HG03354 (cell line): ENCODE data around the gene ZNRF2.
"Not testable (repeated sequence)": the region's sequence is repeated elsewhere in the genome, so short reads cannot be mapped to it uniquely, and the experiment has no call there.

Experiments used
- ATAC-seq: cut with Tn5 transposase; IDR thresholded peaks from one replicate; pipeline ENCODE4 v1.9.1; 2021; ENCODE audit warnings: mild to moderate bottlenecking; ENCODE audit not compliant: unreplicated experiment, poor library complexity, severe bottlenecking

The ZNRF2 gene

DNA sequence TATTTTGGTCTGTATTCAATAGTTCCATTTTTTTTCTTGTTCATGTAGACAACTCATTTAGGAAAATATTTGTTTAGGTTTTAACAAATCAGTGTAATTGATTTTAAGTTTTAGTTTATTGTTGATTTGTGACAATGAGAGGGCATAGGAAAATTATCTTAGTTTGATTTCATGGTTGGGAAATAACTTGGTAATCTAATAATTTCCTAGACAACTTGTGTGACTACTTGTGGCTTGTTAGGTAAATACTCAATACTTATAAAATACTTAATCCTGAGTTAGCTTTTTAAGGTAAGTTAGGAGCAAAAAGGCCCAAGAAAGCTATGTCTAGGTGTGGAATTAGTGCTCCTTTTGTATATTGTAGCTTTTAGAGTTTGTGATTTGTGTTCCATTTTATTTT, 65.4 kb downstream of the ZNRF2 start:
- no peak for ATAC-seq

GRCh38 chr7:30351286-30351685, 66.9 kb downstream of the ZNRF2 start:
- no peak for ATAC-seq

DNA sequence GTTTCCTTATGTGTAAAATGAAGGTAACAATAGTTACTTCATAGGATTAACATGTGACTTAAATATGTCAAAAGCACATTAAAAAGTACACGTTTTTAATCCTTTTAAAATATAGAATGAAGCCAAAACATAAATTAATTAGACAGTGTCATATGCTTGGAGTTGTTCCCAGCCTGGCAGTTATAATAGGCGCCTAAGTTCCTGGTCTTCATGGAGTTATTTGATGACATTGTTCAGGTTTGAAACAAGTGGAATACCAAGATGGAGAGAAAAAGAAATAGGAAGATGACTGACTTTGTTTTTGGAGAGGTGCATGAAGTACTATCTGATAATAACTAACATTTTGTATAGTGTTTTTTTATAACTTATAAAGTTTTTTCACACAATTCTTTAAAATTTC, 67.3 kb downstream of the ZNRF2 start:
- no peak for ATAC-seq

DNA sequence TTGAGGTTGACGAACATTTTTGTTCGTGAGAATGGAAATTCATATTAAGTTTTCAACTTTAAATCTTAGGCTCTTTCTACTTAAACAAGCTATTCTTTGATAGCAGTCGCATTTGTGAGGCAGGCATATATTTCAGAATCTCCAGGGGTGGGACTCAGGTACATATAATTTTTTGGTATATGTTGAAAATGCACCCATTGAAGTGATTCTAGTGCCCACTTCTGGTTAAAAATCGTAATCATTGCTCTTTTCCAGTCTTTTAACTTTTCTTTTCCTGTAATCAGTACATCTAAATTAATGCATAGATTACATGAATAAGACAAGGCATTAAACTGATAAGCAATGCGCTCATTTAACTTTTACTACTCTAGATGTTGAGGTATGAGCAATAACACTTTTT, 67.8 kb downstream of the ZNRF2 start:
- ATAC-seq = no peak

DNA sequence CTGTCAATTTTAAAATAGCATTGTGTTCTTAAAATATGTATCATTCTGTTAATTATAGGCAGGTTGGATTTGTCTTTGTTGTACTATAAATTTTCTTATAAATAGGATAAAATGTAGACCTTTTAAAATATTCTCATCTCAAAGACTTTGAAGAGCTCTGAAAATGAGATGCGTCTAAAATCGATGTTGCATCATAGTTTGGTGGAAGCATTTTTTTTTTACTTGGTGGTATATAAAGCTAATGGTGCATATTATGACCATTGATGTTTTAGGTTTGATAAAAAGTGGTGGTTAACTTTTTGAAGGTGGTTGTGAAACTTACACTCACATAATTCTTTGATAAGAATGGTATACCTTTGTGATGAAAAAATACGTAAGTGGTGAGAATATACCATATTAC, 69.1 kb downstream of the ZNRF2 start:
- ATAC-seq = no peak

GRCh38 chr7:30353932-30354607, 69.7 kb downstream of the ZNRF2 start:
- no peak for ATAC-seq

GRCh38 chr7:30354791-30355190, 70.4 kb downstream of the ZNRF2 start:
- ATAC-seq = no peak

DNA sequence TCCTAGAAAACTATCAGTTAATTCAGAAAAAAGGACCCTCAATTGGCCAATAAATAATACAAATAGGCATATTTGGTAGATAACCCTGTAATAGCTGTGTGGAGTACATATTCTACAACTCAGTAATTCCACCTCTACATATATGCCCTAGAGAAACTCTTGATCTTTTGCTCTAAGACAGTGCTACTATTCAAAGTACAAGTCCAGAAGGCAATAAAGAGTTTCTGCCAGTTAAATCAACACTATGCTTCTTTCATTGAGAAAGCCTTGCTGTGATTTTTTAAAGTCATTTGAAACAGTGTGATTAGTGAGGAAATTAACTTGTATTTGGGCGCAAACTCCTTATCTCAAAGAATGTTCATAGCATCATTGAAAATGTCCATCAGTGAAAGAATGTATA, 75.6 kb downstream of the ZNRF2 start:
- ATAC-seq = no peak

DNA sequence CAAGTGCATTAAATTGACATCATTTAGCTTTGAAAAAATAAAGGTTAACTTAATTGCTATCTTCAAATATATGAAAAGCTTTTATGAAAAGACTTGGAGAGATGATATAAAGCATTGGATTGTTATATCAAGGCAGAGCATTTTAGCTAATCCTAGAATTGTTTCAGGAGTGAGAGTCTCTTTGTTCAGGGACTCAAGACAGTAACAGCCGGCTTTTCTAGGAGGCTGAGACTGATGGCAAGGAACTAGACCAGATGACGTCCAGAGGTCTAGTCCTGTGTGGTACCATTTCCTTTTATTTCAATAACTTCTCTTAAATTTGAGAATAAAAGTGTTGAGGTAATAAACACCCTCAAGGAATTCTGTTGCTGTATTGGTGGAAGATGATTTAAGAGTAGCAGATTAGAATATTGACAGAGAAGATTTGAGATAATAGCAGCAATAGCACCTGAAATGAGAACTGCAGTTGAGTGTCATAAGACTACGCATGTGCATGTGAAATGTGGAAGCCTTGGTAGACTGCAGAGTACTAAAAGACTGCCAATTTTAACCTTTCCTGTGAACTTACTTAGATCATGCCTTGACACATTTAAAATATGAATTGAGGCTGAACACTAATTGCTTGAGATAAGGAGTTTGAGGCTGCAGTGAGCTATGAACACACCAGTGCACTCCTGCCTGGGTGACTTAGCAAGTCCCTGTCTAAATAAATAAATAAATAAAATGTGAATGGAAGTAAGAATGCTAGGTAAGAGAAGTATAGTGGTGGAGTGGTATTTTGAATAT, 79.6 kb downstream of the ZNRF2 start:
- ATAC-seq = no peak

- ATAC-seq = no peak
Observed at GRCh38 chr7:30364773-30365172, 80.4 kb downstream of the ZNRF2 start.

DNA sequence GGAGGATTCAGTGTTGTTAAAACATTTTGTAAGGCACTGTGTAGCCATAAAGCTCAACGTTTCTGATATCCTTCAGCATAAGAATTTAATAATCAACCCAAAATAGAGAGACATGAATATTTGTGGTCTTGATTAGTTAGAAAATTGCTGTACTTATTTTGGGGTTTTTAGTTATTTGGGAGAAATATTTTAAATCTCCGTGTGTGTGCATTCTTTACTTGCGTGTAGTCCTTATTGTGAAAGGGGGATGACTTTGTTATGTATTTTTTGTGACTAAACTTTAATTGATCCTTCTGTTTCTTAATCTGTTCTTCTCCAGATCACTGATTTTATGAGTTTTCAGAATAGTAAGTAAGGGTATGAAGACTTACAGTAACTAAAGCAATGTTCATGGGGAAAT, 81.2 kb downstream of the ZNRF2 start:
- no peak for ATAC-seq

- no peak for ATAC-seq
Observed at GRCh38 chr7:30366606-30367005, 82.2 kb downstream of the ZNRF2 start.

- no peak for ATAC-seq
Observed at GRCh38 chr7:30367561-30367960, 83.2 kb downstream of the ZNRF2 start.

DNA sequence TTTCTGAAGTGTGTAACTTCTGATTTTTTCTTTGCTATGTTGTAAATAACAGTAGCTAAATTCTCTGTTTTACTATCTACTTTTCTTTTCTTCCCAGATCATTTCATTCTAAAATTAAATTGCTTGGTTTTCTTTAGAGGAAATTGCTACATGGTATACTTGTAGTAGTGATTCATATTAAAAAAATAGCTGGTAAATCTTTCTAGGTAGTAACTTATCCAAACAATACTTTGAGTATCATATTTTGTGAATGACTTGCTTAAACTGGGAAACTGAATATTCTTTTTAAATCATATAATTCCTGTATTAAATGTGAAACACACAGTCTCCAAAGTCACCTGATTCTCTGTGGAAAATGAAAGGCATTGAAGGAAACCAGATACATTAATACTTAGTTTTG, 85.5 kb downstream of the ZNRF2 start:
- no peak for ATAC-seq

GRCh38 chr7:30371321-30371720, 86.9 kb downstream of the ZNRF2 start:
- ATAC-seq = no peak

DNA sequence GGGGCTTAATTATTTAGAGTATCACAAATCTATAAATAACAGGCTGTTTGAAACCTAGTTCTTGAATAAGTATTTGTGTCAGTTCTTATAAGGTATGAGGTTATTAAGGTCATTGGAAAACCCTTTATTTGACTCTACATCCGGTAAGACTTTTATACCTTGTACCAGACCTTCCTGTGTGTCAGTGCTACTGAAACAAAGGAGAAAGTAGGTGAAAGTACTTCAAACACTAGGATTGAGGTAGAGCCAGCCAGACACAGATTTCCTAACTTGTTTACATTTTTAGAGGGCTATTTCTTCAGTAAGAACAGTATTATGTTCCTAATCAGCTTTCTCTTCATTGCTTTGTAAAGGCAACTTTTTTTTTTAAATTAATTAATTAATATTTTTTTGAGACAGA, 93.9 kb downstream of the ZNRF2 start:
- no peak for ATAC-seq

DNA sequence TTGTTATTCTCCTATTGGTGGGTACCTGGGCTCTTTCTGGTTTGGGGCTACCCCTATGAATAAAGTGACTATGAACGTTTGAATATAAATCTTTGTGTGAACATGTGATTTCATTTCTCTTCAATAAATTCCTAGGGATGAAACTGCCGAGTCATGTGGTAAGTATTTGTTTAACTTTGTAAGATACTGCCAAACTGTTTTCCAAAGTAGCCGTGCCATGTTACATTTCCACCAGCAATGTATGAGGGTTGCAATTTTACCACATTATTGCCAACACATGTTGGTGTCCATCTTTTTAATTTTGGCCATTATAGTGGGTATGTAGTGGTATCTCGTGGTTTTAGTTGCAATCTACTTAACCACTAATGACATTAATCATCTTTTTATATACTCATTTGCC, 94.7 kb downstream of the ZNRF2 start:
- no peak for ATAC-seq

DNA sequence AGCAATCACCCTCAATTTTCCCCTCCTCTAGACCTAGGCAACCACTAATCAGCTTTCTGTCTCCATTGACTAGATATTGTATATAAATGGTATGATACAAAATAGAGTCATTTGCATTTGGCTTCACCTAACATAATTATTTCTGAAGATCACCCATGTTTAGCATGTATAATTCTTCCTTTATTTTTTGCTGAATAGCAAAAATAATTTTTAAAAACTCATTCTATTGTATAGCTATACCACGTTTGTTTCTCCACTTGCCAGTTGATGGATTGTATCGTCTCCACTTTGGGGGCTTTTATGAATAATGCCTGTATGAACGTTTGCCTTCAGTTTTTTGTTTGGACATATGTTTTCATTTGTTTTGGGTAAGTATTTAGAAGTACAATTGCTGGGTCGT, 95.3 kb downstream of the ZNRF2 start:
- no peak for ATAC-seq

DNA sequence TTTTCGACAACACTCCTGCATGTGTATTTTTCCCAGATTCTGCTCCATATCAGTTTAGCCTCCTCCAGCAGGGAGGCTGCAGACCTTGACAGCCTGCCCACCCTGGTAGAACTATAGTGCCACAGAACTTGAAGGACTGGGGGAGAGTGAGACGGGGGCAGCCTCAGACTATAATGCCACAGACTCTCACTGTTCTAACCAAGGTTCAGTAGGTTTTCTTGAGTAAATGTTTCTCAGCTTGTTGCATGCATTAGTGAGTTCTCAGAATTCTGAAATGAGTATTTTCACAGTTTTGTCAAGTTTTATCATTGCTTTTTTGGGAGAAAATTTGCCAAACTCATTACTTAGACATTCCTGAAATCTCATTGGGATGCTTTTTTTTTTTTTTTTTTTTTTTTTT, 95.9 kb downstream of the ZNRF2 start:
- ATAC-seq = no peak

DNA sequence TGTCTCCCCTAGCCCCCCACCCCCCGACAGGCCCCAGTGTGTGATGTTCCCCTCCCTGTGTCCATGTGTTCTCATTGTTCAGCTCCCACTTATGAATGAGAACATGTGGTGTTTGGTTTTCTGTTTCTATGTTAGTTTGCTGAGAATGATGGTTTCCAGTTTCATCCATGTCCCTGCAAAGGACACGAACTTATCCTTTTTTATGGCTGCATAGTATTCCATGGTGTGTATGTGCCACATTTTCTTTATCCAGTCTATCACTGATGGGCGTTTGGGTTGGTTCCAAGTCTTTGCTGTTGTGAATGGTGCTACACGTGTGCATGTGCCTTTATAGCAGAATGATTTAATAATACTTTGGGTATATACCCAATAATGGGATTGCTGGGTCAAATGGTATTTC, 96.4 kb downstream of the ZNRF2 start:
- ATAC-seq = not testable (repeated sequence)

GRCh38 chr7:30382607-30383006, 98.2 kb downstream of the ZNRF2 start:
- ATAC-seq = no peak

GRCh38 chr7:30389791-30390190, 105.4 kb downstream of the ZNRF2 start:
- ATAC-seq = no peak
